Keratinocyte (primary cell): ENCODE measurements around the gene POR.

Source experiments
- CTCF ChIP-seq, 3 experiments: IDR thresholded peaks in 1 of 3; conservative IDR thresholded peaks in 1 of 3; optimal IDR thresholded peaks in 1 of 3; 2 replicates in 2 of 3; 3 replicates in 1 of 3; pipeline versions ENCODE3 to v1.5.1; 2011; ENCODE audit warnings: low read length in 3 of 3, mild to moderate bottlenecking in 3 of 3, moderate library complexity in 2 of 3, control low read depth in 1 of 3, inconsistent platforms in 1 of 3; ENCODE audit not compliant: insufficient read depth in 2 of 3; ENCODE audit errors: extremely low read depth in 1 of 3
- EZH2 ChIP-seq: IDR thresholded peaks from one replicate; pipeline ENCODE4 v1.6.1; 2012; ENCODE audit warnings: inconsistent platforms, mild to moderate bottlenecking, low read length, moderate library complexity

GRCh38 chr7:75887669-75888369 is 27.1 kb upstream of the POR start:
- no peak for TF ChIP-seq CTCF (optimal IDR thresholded peaks at IDR 0.05 in 1 of 3, IDR thresholded peaks at IDR 0.05 in 1 of 3, conservative IDR thresholded peaks at IDR 0.05 in 1 of 3; ENCODE audit: extremely low read depth in 1 of 3, insufficient read depth in 2 of 3, low read length in 3 of 3)
- TF ChIP-seq EZH2: no peak
